Keratinocyte (primary cell): Measurements from ENCODE around the gene ADCY5. TPM values are rescaled to one million over a fixed set of nuclear protein-coding genes. Genes with fewer than 3 reads are reported as not detected.

Experiments used
- DNase-seq: peaks from one replicate; pipeline ENCODE4 v3.0.0-alpha.2; 2011; ENCODE audit warnings: low read depth, missing footprints, low spot score
- FAIRE-seq: peaks from 2 replicates; lab custom pipeline; 2011; peaks lifted over from hg19 to GRCh38; lab: Jason Lieb, UNC
- H2AFZ ChIP-seq: 2 replicates; pipeline ENCODE4 v1.6.0; 2012; ENCODE audit warnings: low read length, control low read depth, inconsistent platforms; ENCODE audit not compliant: control insufficient read depth
- H3K27ac ChIP-seq: 2 replicates; pipeline ENCODE4 v1.5.1; 2011; ENCODE audit warnings: low read length; ENCODE audit not compliant: control insufficient read depth, insufficient read depth
- H3K27me3 ChIP-seq: 3 replicates; pipeline ENCODE4 v1.6.0; 2011; ENCODE audit warnings: low read length; ENCODE audit not compliant: control insufficient read depth, insufficient read depth; ENCODE audit errors: extremely low read depth
- H3K36me3 ChIP-seq, 2 experiments: 2 replicates in 1 of 2; 3 replicates in 1 of 2; pipeline ENCODE4 v1.5.1; 2011; ENCODE audit warnings: low read length in 2 of 2, mild to moderate bottlenecking in 1 of 2; ENCODE audit not compliant: control insufficient read depth in 2 of 2, insufficient read depth in 2 of 2; ENCODE audit errors: extremely low read depth in 1 of 2
- H3K4me1 ChIP-seq: 3 replicates; pipeline ENCODE4 v1.5.1; 2011; ENCODE audit warnings: low read length; ENCODE audit not compliant: control insufficient read depth, insufficient read depth; ENCODE audit errors: extremely low read depth
- H3K4me2 ChIP-seq: 3 replicates; pipeline ENCODE4 v1.6.0; 2011; ENCODE audit warnings: low read depth, low read length; ENCODE audit not compliant: control insufficient read depth, insufficient read depth; ENCODE audit errors: extremely low read depth
- H3K4me3 ChIP-seq, 3 experiments: fragments of 200-600 bp in 1 of 3; sonication (generic) in 1 of 3; 2 replicates in 2 of 3; 3 replicates in 1 of 3; pipeline ENCODE4 v1.5.1; 2011 to 2016; ENCODE audit warnings: low read length in 3 of 3, mild to moderate bottlenecking in 3 of 3, control low read depth in 2 of 3, inconsistent platforms in 1 of 3, low read depth in 1 of 3, mixed read lengths in 1 of 3, mixed run types in 1 of 3, moderate library complexity in 1 of 3; ENCODE audit not compliant: control insufficient read depth in 2 of 3, insufficient read depth in 2 of 3; ENCODE audit errors: extremely low read depth in 1 of 3
- H3K79me2 ChIP-seq: 2 replicates; pipeline ENCODE4 v1.6.0; 2012; ENCODE audit warnings: low read length; ENCODE audit not compliant: control insufficient read depth, insufficient read depth
- H3K9ac ChIP-seq: 3 replicates; pipeline ENCODE4 v1.6.0; 2011; ENCODE audit warnings: low read length; ENCODE audit not compliant: control insufficient read depth, insufficient read depth; ENCODE audit errors: extremely low read depth
- H3K9me1 ChIP-seq: 3 replicates; pipeline ENCODE4 v1.6.0; 2011; ENCODE audit warnings: low read length; ENCODE audit not compliant: control insufficient read depth, insufficient read depth; ENCODE audit errors: extremely low read depth
- H3K9me3 ChIP-seq: 2 replicates; pipeline ENCODE4 v1.5.1; 2012; ENCODE audit warnings: low read depth, low read length; ENCODE audit not compliant: control insufficient read depth
- H4K20me1 ChIP-seq: 3 replicates; pipeline ENCODE4 v1.6.0; 2011; ENCODE audit warnings: low read length; ENCODE audit not compliant: control insufficient read depth, insufficient read depth; ENCODE audit errors: extremely low read depth
- CTCF ChIP-seq, 3 experiments: IDR thresholded peaks in 1 of 3; conservative IDR thresholded peaks in 1 of 3; optimal IDR thresholded peaks in 1 of 3; 2 replicates in 2 of 3; 3 replicates in 1 of 3; pipeline versions ENCODE3 to v1.5.1; 2011; ENCODE audit warnings: low read length in 3 of 3, mild to moderate bottlenecking in 3 of 3, moderate library complexity in 2 of 3, control low read depth in 1 of 3, inconsistent platforms in 1 of 3; ENCODE audit not compliant: insufficient read depth in 2 of 3; ENCODE audit errors: extremely low read depth in 1 of 3
- EZH2 ChIP-seq: IDR thresholded peaks from one replicate; pipeline ENCODE4 v1.6.1; 2012; ENCODE audit warnings: inconsistent platforms, mild to moderate bottlenecking, low read length, moderate library complexity
- dilution Hi-C: fragments of 300-500 bp; cut with MboI; formaldehyde crosslinking; loops from one replicate; pipeline ENCODE4 v1.7.0; 2020; ENCODE audit warnings: low sequenced_read_pairs; ENCODE audit not compliant: extremely low pct_ligation_motif_present
- polyA plus RNA-seq, 5 experiments: library from polyadenylated mRNA; depleted of rRNA in 3 of 5; stranded (reverse) in 3 of 5; stranded (forward) in 1 of 5; unstranded in 1 of 5; fragments of >200 nt; gene quantifications; 1 replicate in 1 of 5; 2 replicates in 3 of 5; 3 replicates in 1 of 5; pipeline versions ENCODE4 v1.2.1 to v1.2.3, GENCODE V29; 2011 to 2012; ENCODE audit warnings: missing spikeins in 2 of 5, low read depth in 1 of 5, low replicate concordance in 1 of 5

The ADCY5 gene
- polyA plus RNA-seq, 1 donor (not counting 4 experiments of a cell fraction or from before 2014, with no cell fraction given) = not detected

GRCh38 chr3:123442125-123442524, 6.8 kb downstream of the ADCY5 start:
- Histone ChIP-seq H3K27me3 (peaks cover 39% of the 10 kb centered on the region), H2AFZ (no peak overlapping the region)

GRCh38 chr3:123439806-123440580, 8.9 kb downstream of the ADCY5 start:
- H3K9me1 ChIP-seq = no peaks in the 10 kb centered on the region
- FAIRE-seq (no peak), DNase-seq (no peak)
- H2AFZ ChIP-seq = no peak overlapping the region
- peaks cover 20% of the 10 kb centered on the region for H3K27me3 ChIP-seq
- H3K4me2 ChIP-seq = no peak overlapping the region
- H3K4me1 ChIP-seq = no peaks in the 10 kb centered on the region
- H4K20me1 ChIP-seq = no peaks in the 10 kb centered on the region
- no peak overlapping the region for H3K27ac ChIP-seq
- no peak for TF ChIP-seq EZH2
- no peak for TF ChIP-seq CTCF (optimal IDR thresholded peaks at IDR 0.05 in 1 of 3, IDR thresholded peaks at IDR 0.05 in 1 of 3, conservative IDR thresholded peaks at IDR 0.05 in 1 of 3; ENCODE audit: extremely low read depth in 1 of 3, insufficient read depth in 2 of 3, low read length in 3 of 3)
- no peak overlapping the region for H3K4me3 ChIP-seq
- H3K36me3 ChIP-seq = no peaks in the 10 kb centered on the region
- dilution Hi-C loops = no loop called here
- no peaks in the 10 kb centered on the region for H3K79me2 ChIP-seq
- H3K9ac ChIP-seq = no peak overlapping the region
- H3K9me3 ChIP-seq = no peaks in the 10 kb centered on the region

More at GRCh38 chr3:123442125-123442524, 6.8 kb downstream of the ADCY5 start:
- Histone ChIP-seq H3K36me3 (no peaks in the 10 kb centered on the region), H3K4me2 (no peak overlapping the region), H3K4me1 (no peaks in the 10 kb centered on the region), H3K9me1 (no peaks in the 10 kb centered on the region), H3K27ac (no peak overlapping the region), H3K4me3 (no peak overlapping the region), H4K20me1 (no peaks in the 10 kb centered on the region), H3K9me3 (no peaks in the 10 kb centered on the region), H3K9ac (no peak overlapping the region), H3K79me2 (no peaks in the 10 kb centered on the region)
- no peak for FAIRE-seq
- dilution Hi-C loops = no loop called here
- DNase-seq = no peak
- TF ChIP-seq CTCF (optimal IDR thresholded peaks at IDR 0.05 in 1 of 3, IDR thresholded peaks at IDR 0.05 in 1 of 3, conservative IDR thresholded peaks at IDR 0.05 in 1 of 3; ENCODE audit: extremely low read depth in 1 of 3, insufficient read depth in 2 of 3, low read length in 3 of 3) = no peak
